ENCODE measurements around the gene ASCC1.
"Not testable (repeated sequence)": the region's sequence is repeated elsewhere in the genome, so short reads cannot be mapped to it uniquely, and the experiment has no call there.

ASCC1 gene

GRCh38 chr10:72171175-72171630 is 44.9 kb downstream of the ASCC1 start:
- no peak for DNase-seq (ENCODE audit: low read depth)

- no peak for DNase-seq (ENCODE audit: low read depth)
Measured at GRCh38 chr10:72170733-72171132, 45.3 kb downstream of the ASCC1 start.

- DNase-seq (ENCODE audit: low read depth): no peak
Measured at GRCh38 chr10:72170263-72170662, 45.8 kb downstream of the ASCC1 start.

GRCh38 chr10:72167118-72167517 is 49.0 kb downstream of the ASCC1 start:
- no peak for DNase-seq (ENCODE audit: low read depth)

- DNase-seq (ENCODE audit: low read depth): no peak
Measured at GRCh38 chr10:72164617-72165016, 51.5 kb downstream of the ASCC1 start.

- DNase-seq (ENCODE audit: low read depth): no peak
Measured at GRCh38 chr10:72162978-72163377, 53.1 kb downstream of the ASCC1 start.

GRCh38 chr10:72158176-72158575 is 57.9 kb downstream of the ASCC1 start:
- DNase-seq (ENCODE audit: low read depth): no peak

- no peak for DNase-seq (ENCODE audit: low read depth)
Measured at GRCh38 chr10:72156223-72156622, 59.9 kb downstream of the ASCC1 start.

GRCh38 chr10:72152286-72152685 is 63.8 kb downstream of the ASCC1 start:
- no peak for DNase-seq (ENCODE audit: low read depth)

GRCh38 chr10:72150746-72151478 is 65.2 kb downstream of the ASCC1 start:
- DNase-seq (ENCODE audit: low read depth): not testable (repeated sequence)

- not testable (repeated sequence) for DNase-seq (ENCODE audit: low read depth)
Measured at GRCh38 chr10:72147324-72147584, 68.8 kb downstream of the ASCC1 start.

- no peak for DNase-seq (ENCODE audit: low read depth)
Measured at GRCh38 chr10:72146559-72147323, 69.3 kb downstream of the ASCC1 start.

GRCh38 chr10:72146071-72146470 is 70.0 kb downstream of the ASCC1 start:
- DNase-seq (ENCODE audit: low read depth): no peak

- no peak for DNase-seq (ENCODE audit: low read depth)
Measured at GRCh38 chr10:72145657-72146056, 70.4 kb downstream of the ASCC1 start.

- no peak for DNase-seq (ENCODE audit: low read depth)
Measured at GRCh38 chr10:72140850-72141249, 75.2 kb downstream of the ASCC1 start.

- DNase-seq (ENCODE audit: low read depth): no peak
Measured at GRCh38 chr10:72140174-72140573, 75.9 kb downstream of the ASCC1 start.

- DNase-seq (ENCODE audit: low read depth): no peak
Measured at GRCh38 chr10:72137583-72137982, 78.5 kb downstream of the ASCC1 start.

- not testable (repeated sequence) for DNase-seq (ENCODE audit: low read depth)
Measured at GRCh38 chr10:72136225-72136624, 79.9 kb downstream of the ASCC1 start.

- DNase-seq (ENCODE audit: low read depth): no peak
Measured at GRCh38 chr10:72134785-72135767, 81.0 kb downstream of the ASCC1 start.

- no peak for DNase-seq (ENCODE audit: low read depth)
Measured at GRCh38 chr10:72133517-72133916, 82.6 kb downstream of the ASCC1 start.

GRCh38 chr10:72132854-72133253 is 83.2 kb downstream of the ASCC1 start:
- DNase-seq (ENCODE audit: low read depth): no peak

- DNase-seq (ENCODE audit: low read depth): no peak
Measured at GRCh38 chr10:72127571-72127970, 88.5 kb downstream of the ASCC1 start.

- DNase-seq (ENCODE audit: low read depth): no peak
Measured at GRCh38 chr10:72126872-72127232, 89.2 kb downstream of the ASCC1 start.
